ENCODE measurements around the gene MGAM2.

The MGAM2 gene

DNA sequence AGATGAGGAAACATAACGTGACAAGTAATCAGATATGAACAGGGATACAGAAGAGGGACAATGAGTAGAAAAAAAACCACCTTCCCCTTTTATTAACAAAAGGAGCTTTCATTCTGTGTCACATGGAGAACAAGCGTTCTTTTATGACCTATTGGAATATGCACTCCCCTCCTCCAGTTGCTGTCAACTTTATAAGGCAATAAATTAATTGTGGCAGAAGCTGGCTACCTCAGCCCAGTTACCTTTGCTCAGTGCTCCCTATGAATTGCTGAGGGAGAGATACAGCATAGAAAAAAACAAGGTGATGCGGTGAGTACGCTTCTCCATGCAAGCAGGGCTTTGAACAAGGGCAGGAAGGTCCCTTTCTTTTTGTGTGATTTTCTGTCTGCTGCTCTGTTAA is at the start of gene MGAM2:
TSS of gene MGAM2 (plus strand) at position 220 of the 400 bp plus-strand sequence. CDS start 5,156 bp downstream, outside the sequence.
- DNase-seq (ENCODE audit: low read depth) = no peak
- TF ChIP-seq, protein P1, sequence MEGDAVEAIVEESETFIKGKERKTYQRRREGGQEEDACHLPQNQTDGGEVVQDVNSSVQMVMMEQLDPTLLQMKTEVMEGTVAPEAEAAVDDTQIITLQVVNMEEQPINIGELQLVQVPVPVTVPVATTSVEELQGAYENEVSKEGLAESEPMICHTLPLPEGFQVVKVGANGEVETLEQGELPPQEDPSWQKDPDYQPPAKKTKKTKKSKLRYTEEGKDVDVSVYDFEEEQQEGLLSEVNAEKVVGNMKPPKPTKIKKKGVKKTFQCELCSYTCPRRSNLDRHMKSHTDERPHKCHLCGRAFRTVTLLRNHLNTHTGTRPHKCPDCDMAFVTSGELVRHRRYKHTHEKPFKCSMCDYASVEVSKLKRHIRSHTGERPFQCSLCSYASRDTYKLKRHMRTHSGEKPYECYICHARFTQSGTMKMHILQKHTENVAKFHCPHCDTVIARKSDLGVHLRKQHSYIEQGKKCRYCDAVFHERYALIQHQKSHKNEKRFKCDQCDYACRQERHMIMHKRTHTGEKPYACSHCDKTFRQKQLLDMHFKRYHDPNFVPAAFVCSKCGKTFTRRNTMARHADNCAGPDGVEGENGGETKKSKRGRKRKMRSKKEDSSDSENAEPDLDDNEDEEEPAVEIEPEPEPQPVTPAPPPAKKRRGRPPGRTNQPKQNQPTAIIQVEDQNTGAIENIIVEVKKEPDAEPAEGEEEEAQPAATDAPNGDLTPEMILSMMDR (conservative IDR thresholded peaks at IDR 0.05; ENCODE audit: low read depth, low read length) = no peak

DNA sequence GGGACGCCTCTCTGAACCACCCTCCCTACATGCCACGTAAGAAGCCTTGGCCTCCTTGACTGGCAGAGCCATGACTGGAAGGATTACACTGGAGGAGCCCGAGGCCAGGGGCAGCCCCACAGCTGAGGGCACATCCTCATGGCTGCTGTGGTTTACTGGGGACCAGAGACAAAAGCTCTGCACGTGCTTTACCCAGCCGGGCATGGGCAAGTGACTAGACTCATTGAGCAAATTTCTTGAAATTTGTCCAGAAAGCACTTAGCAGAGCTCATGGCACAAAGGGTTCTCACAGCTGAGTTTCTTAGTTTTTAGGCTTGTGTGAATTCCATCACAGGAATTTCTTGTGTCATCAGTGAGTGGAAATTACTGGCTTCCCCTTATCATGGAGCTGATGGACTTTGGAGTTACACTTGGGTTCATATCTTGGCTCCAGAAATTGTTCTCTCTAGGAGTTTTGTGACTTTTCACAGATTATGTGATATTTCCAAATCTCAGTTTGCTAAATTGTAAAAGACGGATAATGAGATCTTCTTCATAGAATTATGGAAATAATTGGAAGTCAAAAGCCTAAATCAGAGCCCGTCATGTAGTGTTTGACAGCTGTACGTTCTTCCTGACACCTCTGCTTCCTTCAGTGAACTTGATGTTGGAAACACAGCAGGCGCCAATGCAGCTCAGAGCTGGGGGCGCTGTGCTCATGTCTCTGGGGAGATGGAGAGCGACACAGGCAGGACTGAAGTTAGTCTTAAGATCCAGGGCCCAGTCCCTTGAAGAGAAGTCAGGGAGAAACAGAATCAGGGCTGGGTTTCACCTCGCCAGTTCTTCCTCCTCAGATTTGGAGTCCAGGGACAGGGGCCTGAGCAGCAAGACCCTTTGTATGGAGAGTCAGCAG is 47.7 kb upstream of the MGAM2 start:
- no peak for DNase-seq (ENCODE audit: low read depth)
- TF ChIP-seq, protein P1 (conservative IDR thresholded peaks at IDR 0.05; ENCODE audit: low read depth, low read length) = no peak
- no peak overlapping the region for H3K4me3 ChIP-seq (ENCODE audit: low read depth, low read length)

More for the DNA sequence above, at the start of gene MGAM2:
- H3K4me3 ChIP-seq (ENCODE audit: low read depth, low read length) = no peak within 1 kb of the TSS

DNA sequence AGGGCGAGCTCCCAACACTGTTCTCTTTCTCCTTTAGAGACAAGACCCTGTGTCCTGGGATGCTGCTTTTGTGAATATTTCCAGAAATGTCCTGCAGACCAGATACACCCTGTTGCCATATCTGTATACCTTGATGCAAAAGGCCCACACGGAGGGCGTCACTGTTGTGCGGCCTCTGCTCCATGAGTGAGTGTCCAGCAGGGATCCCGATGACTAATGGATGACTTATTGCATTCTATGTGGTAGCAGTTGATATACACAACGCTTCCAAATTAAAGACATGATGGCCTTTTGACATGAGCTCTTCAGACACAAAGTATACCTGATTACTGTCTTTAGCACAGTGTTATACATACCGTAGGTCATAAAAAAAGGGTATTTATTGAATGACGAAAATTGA is 45.0 kb upstream of the MGAM2 start:
- no peak for DNase-seq (ENCODE audit: low read depth)
- H3K4me3 ChIP-seq (ENCODE audit: low read depth, low read length) = no peak overlapping the region
- TF ChIP-seq, protein P1 (conservative IDR thresholded peaks at IDR 0.05; ENCODE audit: low read depth, low read length) = no peak

DNA sequence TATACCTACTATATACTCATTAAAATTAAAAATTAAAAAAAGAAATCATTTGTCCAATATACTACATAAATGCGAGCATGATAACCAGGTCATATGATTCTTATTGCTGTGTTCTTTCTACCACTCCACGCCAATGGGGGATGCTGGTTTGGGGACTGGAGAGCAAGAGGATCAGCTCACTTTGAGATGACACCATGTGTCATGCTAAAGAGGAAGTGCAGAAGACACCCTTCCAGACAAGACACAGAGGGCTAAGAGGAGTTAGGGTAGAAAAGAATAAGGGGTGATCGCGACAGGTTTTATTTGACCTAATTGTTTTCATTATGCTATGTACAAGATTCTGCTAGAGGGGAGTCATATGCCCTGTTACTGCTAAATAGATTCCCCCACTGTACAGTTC is 33.8 kb upstream of the MGAM2 start:
- DNase-seq (ENCODE audit: low read depth) = no peak
- no peak overlapping the region for H3K4me3 ChIP-seq (ENCODE audit: low read depth, low read length)
- TF ChIP-seq, protein P1 (conservative IDR thresholded peaks at IDR 0.05; ENCODE audit: low read depth, low read length) = no peak

DNA sequence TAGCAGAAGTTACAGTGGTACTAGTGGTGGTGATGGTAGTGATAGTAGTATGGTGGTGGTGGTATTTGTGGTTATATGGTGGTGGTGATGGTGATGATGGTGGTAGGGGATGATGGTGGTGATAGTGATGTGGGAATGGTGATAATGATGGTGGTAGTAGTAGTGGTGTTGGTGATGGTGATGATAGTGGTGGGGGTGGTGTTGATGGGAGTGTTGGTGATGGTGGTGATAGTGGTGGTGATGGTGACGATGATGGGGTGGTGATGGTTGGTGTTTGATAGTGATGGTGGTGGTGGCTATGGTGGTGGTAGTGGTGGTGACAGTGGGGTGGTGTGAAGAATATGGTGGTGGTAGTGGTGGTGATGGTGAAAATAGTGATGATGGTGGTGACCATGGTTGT is 27.9 kb upstream of the MGAM2 start:
- no peak for DNase-seq (ENCODE audit: low read depth)
- TF ChIP-seq, protein P1 (conservative IDR thresholded peaks at IDR 0.05; ENCODE audit: low read depth, low read length) = no peak
- H3K4me3 ChIP-seq (ENCODE audit: low read depth, low read length) = no peak overlapping the region

DNA sequence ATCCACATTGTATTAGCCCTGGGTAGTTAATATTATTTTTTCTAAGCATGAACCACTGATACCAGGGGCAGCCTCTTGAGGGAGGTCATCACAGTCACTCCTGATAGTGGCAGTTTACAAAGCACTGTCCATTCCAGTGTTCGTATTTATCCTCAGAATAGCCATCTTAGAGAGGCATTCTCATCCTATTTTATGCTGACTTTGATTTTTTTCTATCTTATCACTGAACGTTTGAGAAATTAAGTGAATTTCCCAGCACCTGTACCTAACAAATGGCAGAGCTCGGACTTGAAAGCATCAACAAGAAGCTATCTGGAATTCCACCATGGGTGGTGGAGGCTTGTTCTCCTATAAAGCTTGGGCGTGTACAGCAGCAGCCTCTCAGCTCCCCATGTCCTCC is 26.1 kb upstream of the MGAM2 start:
- TF ChIP-seq, protein P1 (conservative IDR thresholded peaks at IDR 0.05; ENCODE audit: low read depth, low read length) = no peak
- no peak for DNase-seq (ENCODE audit: low read depth)
- H3K4me3 ChIP-seq (ENCODE audit: low read depth, low read length) = no peak overlapping the region
